ENCODE results near the gene IRF3.

Gene IRF3

DNA sequence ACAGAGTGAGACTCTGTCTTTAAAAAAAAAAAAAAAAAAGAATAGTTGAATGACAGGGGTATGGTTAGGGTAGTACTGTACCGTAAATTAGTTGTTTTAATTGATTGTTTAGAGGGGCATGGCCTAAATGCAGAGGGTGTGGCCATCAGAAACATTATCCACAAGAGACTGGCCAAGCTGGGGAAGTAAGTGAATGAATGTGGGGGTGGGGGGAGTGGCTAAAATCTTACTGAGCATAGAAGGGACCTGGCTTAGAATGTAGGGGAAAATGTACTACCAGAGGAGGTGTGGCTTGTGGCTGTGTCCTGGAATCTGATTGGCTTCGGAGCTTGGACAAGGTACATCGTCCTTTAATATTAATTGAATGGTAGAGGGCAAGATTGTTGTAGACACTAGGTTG is 3.9 kb upstream of the IRF3 start:
- DNase-seq (ENCODE audit: low read depth, low spot score): no peak

DNA sequence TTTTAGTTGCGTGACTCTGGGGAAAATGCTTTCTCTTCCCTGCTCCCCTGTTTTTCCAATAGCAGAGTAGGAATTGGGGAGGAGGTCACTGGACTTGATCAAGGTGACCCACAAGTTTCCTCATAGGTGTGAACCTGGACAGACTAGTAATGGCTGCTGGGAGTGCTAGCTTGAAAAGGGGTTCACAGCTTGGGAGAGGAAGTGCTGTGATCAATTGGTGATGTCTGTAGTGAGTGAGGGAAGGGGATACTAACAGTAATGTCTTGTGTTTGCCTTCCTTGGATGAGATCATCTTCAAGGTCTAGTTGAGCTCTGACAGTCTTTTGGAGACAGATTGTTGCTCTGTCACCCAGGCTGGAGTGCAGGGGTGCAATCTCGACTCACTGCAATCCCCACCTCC is 1.8 kb upstream of the IRF3 start:
- DNase-seq (ENCODE audit: low read depth, low spot score): no peak

DNA sequence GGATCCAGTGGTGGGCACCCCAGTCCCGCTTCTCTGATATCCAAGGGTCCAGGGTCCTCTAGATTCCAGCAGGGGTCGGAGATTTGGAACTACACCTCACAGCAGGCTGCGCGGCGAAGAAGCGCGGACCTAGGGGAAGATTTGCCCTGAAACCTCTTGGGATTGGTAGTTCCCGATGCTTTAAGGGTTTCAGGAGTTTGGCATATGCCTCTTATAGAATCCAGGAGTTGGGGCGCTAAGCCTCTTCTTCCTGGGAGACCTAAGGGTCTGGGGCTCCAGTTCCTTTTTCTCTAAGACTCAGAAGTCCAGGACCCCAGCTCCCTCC is 425 bp upstream of the IRF3 start:
- no peak for DNase-seq (ENCODE audit: low read depth, low spot score)

DNA sequence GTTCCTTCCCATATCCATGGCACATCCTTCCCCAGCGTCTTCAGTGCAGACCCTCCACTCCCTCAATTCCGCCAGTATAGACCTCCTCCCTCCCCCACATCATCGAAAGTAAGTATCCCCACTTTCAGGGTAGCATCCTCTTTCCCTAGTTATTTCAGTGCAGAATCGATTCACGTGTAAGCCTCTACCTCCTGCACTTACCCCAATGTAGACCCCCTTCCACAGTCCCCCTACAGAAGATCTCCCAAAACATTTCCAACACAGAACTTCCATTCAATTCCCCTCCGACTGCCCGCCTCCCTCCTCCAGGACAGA is 664 bp downstream of the IRF3 start:
- no peak for DNase-seq (ENCODE audit: low read depth, low spot score)

DNA sequence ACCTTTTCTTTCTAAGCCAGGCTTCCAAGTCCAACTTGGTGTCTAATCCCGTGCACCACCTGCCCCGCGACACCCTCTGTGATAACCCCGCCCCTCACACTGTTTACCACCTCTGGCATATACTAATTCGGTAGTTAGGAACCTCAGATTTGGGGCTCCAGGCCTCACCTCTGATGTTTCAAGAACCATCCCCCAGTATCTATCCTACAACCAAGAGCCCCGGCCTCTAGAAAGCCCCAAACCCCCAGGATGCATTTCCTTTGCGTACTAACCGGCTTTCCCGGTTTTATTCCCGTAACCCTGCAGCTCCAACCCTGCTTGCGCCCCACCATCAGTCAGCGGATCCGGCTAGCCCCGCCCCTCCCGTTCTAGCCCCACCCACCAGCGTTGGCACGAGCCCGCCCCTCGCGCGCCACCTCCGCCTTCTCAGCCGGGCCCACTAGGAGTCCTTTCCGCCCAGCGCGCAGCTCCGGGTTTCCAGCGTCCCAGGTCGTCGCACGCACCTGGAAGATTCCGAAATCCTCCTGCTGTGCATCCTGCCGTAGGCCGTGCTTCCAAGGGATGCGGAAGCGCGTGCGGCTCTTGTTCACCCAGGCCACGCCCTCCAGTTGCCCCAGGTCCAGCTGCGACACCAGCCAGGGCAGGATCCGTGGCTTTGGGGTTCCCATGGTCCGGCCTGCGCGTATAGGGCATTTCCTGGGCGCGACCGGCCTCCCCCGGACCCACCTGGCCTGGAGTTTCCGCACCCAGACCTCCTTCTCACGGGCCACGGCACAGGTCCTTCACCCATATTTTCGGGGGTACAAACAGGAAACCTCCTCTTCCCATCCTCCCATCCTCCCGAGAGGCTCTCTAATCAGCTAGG is 1.3 kb downstream of the IRF3 start:
- DNase-seq (ENCODE audit: low read depth, low spot score): peak; percentile 90

DNA sequence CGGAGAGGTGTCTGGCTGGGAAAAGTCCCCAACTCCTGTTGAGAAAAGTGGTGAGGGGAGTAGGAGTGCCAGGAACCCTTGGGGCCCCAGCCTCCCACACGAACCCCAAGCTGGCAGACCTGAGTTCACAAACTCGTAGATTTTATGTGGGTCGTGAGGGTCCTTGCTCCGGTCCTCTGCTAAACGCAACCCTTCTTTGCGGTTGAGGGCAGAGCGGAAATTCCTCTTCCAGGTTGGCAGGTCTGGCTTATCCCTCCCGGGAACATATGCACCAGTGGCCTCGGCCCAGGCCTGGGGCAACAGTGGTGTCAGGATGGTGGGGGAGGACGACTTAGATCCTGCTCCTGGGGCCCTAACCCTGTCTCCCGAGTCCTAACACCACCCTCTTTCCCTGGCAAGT is 2.4 kb downstream of the IRF3 start:
- no peak for DNase-seq (ENCODE audit: low read depth, low spot score)

DNA sequence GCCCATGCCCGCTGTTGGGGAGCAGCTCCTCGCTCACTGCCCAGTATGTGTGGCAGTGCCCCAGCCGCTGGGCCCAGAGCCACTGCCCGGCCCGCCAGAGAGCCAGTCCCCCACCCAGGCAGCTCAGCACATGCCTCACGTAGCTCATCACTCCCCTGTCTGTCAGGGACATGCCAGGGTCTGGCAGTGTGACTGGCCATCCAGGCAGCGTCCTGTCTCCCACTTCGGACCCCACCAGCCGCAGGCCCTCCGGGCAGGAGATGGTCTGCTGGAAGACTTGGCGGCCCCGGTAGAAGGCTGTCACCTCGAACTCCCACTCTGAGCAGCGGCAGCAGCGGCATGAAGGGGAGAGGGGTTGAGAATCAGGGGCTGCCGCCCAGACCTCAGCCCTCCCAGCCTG is 3.6 kb downstream of the IRF3 start:
- DNase-seq (ENCODE audit: low read depth, low spot score): no peak

DNA sequence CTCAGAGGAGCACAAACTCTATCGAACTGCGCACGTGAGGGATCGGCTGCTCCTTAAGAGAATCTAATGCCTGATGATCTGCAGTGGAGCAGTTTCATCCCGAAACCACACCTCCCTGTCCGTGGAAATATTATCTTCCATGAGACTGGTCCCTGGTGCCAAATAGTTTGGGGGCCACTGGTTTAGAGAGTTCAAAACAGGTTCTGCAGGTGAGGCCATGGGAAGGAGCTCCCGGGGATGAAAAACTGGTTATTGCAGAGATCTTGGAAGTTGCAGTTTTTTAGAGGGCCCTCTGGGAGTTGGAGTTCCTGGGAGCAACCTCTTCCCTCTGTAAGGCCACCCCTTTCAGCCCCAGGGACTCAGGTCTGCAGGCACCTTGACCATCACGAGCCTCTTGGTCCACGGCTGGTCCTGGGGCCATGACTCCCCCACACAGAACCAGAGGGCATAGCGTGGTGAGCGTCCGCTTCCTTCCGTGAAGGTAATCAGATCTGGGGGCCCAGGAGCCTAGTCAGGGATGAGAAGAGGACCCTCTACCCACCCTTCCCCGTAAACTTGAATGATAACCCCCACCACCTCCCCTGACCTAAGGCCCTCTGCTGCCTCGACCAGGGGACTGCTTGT is 5.2 kb downstream of the IRF3 start:
- no peak for DNase-seq (ENCODE audit: low read depth, low spot score)

DNA sequence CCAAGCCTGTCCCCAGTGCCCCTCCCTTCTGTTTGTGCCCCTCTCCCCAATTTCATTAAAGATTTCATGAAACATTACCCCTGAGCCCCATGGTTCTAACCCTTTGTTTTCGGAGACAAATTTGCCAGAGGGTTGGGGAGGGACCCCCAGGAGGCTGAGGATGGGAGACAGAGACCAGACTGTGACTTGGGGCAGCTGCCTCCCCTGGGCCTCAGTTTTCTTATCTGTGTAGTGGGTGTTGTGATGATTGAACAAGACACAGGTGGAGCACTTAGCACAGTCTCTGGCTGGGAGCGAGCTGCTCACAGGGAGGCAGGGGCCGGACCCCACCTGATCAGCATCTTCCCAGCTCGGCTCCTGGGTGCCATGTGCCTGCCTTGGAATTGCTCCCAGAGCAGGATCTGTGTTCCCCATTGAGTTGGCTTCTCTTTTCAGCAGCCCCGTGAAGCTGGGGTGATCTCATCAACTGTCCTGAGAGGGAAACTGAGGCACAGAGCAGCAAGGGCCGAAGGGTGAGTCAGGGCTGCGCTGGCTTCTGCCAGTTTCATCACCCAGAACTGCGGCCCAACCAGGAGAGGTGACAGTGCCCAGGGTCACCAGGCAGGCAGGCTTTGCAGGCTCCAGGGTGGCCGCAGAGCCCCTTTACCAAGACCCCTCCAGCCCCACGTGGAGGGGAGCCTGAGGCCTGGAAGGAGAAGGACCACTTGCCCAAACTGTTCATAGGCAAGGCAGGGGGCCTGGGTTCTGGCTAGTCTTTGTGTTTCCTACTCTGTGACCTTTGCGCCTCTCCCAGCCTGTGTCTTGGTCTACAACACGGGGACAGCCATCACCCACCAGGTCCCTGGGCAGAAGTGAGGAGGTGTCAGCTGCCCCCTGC is 6.9 kb downstream of the IRF3 start:
- DNase-seq (ENCODE audit: low read depth, low spot score): no peak

DNA sequence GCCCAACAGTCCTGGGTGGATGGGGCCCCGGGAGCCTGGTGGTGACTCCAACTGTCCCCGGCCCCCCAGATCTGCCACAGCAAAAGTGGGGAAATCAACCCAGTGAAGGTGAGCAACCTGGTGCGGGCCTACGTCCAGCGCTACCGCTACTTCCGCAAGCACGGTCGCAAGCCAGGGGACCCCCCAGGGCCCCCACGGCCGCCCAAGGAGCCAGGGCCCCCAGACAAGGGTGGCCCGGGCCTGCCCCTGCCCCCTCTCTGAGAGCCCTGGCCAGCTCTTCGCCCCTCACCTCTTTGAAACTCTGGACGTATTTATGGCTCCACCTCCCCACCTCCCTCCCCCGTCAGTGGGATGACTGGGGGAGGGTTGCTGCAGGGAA is 7.5 kb downstream of the IRF3 start:
- no peak for DNase-seq (ENCODE audit: low read depth, low spot score)

DNA sequence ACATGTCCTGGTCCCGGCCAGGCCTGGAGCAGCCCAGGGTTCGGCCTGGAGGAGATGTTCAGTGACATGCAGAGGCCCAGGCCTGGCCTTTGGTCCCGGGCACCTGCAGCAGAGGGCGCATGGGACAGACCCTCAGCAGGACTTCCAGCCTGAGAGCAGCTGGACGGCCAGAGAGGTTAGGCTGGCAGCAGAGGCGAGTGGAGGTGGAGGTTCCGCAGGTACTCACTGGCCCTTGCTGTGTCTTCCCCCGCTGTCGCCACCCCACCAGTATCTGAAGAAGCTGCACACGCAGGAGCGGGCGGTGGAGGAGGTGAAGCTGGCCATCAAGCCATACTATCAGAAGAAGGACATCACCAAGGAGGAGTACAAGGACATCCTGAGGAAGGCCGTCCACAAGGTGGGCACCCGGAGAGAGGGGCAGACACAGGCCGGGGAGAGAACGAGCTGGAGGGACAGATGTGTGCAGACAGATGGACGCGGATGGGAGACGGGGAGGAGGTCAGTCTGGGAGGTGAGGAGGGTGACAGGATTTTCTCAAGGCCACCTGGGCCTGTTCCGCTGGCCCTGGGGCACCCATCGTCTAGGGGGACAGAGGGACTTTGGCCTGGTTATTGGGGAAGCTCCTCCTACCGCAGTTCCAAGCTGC is 8.0 kb downstream of the IRF3 start:
- no peak for DNase-seq (ENCODE audit: low read depth, low spot score)

DNA sequence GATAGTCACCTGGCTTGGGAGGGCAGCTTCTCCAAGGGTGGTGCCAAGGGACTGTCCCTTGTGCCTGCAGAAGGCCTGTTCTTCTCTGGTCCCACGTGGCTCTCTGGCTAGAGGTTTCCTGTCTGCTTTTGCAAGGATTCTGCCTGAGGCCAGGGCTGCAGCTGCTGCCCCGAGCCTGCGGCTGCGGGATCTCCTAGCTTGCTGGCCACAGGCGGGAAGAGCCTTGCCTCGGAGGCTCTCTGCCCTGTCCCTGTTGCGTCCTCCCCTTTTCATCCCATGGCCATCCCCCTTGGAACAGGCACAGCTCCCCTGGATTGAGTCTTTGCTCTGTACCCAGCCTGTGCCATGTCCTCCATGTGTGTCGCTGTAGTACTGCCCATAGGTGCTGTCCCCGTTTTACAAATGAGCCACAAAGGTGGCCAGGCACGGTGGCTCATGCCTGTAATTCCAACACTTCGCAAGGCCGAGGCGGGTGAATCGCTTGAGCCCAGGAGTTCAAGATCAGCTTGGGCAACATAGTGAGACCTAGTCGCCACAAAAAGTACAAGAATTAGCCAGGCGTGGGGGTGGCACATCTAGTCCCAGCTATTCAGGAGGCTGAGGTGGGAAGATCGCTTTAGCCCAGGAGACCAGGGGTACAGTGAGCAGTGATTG is 9.1 kb downstream of the IRF3 start:
- no peak for DNase-seq (ENCODE audit: low read depth, low spot score)

DNA sequence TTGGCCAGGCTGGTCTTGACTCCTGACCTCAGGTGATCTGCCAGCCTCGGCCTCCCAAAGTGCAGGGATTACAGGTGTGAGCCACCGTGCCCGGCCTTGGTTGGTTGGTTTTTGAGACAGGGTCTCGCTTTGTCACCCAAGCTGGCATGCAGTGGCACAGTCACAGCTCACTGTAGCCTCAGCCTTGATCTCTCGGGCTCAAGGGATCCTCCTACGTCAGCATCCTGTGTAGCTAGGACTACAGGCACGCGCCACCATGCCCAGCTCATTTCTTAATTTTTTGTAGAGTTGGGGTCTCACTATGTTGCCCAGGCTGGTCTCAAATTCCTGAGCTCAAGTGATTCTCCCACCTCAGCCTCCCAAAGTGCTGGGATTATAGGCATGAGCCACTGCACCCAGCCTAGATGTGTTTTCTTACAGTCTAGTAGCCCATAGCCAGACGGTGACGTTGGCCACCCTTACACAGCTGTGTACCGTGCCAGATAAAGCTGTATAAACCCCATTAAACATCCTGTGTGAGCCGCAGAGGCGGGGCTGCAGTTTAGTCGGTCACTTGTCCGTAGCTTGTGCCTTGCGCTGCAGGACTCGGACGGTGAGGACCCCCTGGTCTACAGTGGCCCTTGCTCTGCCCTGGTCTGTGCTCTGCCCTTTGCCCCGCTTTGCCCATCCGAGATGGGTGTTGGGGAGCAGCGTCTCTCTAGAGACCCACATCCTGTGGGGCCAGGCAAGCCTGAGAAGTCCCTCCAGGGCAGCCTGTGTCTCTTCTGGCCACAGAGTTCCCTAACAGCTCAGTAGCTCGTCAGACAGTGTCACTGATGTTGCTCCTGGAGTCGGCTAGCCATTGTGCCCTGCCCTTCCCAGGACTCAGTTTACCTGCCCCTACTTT is 9.8 kb downstream of the IRF3 start:
- no peak for DNase-seq (ENCODE audit: low read depth, low spot score)

DNA sequence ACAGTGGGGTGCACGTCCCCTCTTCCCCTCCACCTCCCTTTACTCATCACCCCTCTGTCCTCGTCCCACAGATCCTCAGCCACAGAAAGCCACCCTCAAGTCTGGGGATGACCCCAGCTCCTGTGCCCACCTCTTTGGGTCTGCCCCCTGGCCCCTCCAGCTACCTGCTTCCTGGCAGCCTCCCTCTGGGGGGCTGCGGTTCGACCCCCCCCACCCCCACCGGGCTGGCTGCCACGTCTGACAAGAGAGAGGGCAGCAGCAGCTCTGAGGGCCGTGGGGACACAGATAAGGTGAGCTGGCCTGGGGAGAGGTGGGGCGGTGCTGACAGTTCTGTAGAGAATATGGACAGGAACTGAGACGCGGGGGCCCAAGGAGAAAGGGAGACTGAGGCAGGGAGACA is 11.1 kb downstream of the IRF3 start:
- DNase-seq (ENCODE audit: low read depth, low spot score): no peak

DNA sequence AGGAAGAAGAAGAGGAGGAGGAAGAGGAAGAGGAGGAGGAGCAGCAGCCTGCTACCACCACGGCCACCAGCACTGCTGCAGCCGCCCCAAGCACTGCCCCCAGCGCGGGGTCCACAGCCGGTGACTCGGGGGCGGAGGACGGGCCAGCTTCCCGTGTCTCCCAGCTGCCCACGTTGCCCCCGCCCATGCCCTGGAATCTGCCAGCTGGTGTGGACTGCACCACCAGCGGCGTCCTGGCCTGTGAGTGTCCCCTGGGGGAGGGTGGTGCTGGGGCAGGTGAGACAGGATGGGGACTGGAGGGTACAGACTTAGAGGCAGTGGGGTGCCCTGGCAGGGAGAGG is 12.2 kb downstream of the IRF3 start:
- DNase-seq (ENCODE audit: low read depth, low spot score): no peak

DNA sequence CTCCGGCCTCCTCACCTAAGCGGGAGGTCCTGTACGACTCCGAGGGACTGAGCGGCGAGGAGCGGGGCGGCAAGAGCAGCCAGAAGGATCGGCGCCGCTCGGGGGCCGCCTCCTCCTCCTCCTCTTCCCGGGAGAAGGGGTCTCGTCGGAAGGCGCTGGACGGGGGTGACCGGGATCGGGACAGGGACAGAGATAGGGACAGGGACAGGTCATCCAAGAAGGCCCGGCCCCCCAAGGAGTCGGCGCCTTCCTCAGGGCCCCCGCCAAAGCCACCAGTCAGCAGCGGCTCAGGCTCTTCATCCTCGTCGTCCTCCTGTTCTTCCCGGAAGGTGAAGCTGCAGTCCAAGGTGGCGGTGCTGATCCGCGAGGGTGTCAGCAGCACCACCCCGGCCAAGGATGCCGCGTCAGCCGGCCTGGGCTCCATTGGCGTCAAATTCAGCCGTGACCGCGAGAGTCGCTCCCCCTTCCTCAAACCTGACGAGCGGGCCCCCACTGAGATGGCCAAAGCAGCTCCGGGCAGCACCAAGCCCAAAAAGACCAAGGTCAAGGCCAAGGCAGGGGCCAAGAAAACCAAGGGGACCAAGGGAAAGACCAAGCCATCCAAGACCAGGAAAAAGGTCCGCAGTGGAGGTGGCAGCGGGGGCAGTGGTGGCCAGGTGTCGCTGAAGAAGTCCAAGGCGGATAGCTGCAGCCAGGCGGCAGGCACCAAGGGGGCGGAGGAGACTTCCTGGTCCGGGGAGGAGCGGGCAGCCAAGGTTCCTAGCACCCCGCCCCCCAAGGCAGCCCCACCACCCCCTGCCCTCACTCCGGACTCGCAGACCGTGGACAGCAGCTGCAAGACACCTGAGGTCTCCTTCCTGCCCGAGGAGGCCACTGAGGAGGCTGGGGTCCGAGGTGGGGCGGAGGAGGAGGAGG is 12.8 kb downstream of the IRF3 start:
- no peak for DNase-seq (ENCODE audit: low read depth, low spot score)

DNA sequence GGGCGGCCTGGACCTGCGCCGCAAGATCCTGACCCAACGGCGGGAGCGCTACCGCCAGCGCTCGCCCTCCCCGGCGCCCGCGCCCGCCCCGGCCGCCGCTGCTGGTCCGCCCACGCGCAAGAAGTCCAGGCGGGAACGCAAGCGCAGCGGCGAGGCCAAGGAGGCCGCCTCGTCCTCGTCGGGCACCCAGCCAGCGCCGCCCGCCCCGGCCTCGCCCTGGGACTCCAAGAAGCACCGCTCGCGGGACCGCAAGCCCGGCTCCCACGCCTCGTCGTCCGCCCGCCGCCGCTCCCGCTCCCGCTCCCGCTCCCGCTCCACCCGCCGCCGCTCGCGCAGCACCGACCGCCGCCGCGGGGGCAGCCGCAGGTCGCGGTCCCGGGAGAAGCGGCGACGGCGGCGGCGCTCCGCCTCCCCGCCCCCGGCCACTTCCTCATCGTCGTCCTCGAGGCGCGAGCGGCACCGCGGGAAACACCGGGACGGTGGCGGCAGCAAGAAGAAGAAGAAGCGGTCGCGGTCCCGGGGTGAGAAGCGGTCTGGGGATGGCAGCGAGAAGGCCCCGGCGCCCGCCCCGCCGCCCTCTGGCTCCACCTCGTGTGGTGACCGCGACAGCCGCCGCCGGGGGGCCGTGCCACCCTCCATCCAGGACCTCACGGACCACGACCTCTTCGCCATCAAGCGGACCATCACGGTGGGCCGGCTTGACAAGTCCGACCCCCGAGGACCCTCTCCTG is 13.7 kb downstream of the IRF3 start:
- DNase-seq (ENCODE audit: low read depth, low spot score): no peak

DNA sequence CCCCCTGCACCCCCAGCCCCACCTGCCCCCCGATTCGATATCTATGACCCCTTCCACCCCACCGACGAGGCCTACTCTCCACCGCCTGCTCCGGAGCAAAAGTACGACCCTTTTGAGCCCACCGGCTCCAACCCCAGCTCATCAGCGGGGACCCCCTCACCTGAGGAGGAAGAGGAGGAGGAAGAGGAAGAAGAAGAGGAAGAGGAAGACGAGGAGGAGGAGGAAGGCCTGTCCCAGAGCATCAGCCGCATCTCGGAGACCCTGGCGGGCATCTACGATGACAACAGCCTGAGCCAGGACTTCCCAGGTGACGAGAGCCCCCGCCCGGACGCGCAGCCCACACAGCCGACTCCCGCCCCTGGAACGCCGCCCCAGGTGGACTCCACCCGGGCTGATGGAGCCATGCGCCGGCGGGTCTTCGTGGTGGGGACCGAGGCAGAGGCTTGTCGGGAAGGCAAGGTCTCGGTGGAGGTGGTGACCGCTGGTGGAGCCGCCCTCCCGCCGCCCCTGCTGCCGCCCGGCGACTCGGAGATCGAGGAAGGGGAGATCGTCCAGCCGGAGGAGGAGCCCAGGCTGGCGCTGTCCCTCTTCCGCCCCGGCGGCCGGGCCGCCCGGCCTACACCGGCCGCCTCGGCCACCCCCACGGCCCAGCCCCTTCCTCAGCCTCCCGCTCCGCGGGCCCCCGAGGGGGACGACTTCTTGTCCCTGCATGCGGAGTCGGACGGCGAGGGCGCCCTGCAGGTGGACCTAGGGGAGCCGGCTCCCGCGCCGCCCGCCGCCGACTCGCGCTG is 14.4 kb downstream of the IRF3 start:
- no peak for DNase-seq (ENCODE audit: low read depth, low spot score)
